IPS DF 19.7 (cell line): ENCODE measurements around the gene CCNI.
"Not testable (repeated sequence)": the region's sequence is repeated elsewhere in the genome, so short reads cannot be mapped to it uniquely, and the experiment has no call there.

Experiments used
- DNase-seq: peaks from one replicate; pipeline ENCODE4 v3.0.0-alpha.2; 2013; ENCODE audit warnings: low read depth, low spot score

CCNI gene

GRCh38 chr4:77040854-77041725 lies 34.7 kb downstream of the CCNI start:
- no peak for DNase-seq

- no peak for DNase-seq
Observed at GRCh38 chr4:77040270-77040669, 35.5 kb downstream of the CCNI start.

- DNase-seq = no peak
Observed at GRCh38 chr4:77039796-77040195, 36.0 kb downstream of the CCNI start.

GRCh38 chr4:77037736-77038135 lies 38.1 kb downstream of the CCNI start:
- no peak for DNase-seq

- DNase-seq = not testable (repeated sequence)
Observed at GRCh38 chr4:77037168-77037567, 38.6 kb downstream of the CCNI start.

GRCh38 chr4:77036206-77036605 lies 39.6 kb downstream of the CCNI start:
- DNase-seq = no peak

- no peak for DNase-seq
Observed at GRCh38 chr4:77035153-77035552, 40.6 kb downstream of the CCNI start.

GRCh38 chr4:77031544-77031943 lies 44.2 kb downstream of the CCNI start:
- DNase-seq = no peak

- DNase-seq = not testable (repeated sequence)
Observed at GRCh38 chr4:77029757-77030156, 46.0 kb downstream of the CCNI start.

GRCh38 chr4:77028246-77028645 lies 47.5 kb downstream of the CCNI start:
- DNase-seq = no peak

- DNase-seq = no peak
Observed at GRCh38 chr4:77026322-77026704, 49.5 kb downstream of the CCNI start.

- no peak for DNase-seq
Observed at GRCh38 chr4:77025643-77026321, 50.0 kb downstream of the CCNI start.

- no peak for DNase-seq
Observed at GRCh38 chr4:77023920-77024319, 51.9 kb downstream of the CCNI start.

- DNase-seq = peak; percentile 81
Observed at GRCh38 chr4:77022560-77023179, 53.1 kb downstream of the CCNI start.

- DNase-seq = no peak
Observed at GRCh38 chr4:77021614-77022089, 54.1 kb downstream of the CCNI start.

GRCh38 chr4:77020017-77020416 lies 55.8 kb downstream of the CCNI start:
- no peak for DNase-seq

GRCh38 chr4:77015390-77015789 lies 60.4 kb downstream of the CCNI start:
- DNase-seq = peak; percentile 60

- DNase-seq = no peak
Observed at GRCh38 chr4:77014256-77014655, 61.5 kb downstream of the CCNI start.

- DNase-seq = no peak
Observed at GRCh38 chr4:77012726-77013125, 63.1 kb downstream of the CCNI start.

- no peak for DNase-seq
Observed at GRCh38 chr4:77010841-77011354, 64.9 kb downstream of the CCNI start.

GRCh38 chr4:77009511-77010115 lies 66.2 kb downstream of the CCNI start:
- DNase-seq = no peak
